Tibial nerve (tissue), 4 donors: Measurements from ENCODE around the gene ZNF680. TPM values are rescaled to one million over a fixed set of nuclear protein-coding genes. Genes with fewer than 3 reads are reported as not detected.
"Not testable (repeated sequence)": the region's sequence is repeated elsewhere in the genome, so short reads cannot be mapped to it uniquely, and the experiment has no call there.

Experiments used
- DNase-seq, 2 donors: peaks; one replicate each; pipeline ENCODE4 v3.0.0-alpha.2; 2019; ENCODE audit warnings: low spot score in 2 of 2
- H3K27ac ChIP-seq, 4 donors: fragments of 200-600 bp; sonication (generic) in 3 of 4; one replicate each; pipeline ENCODE4 v1.5.1; 2017 to 2019; ENCODE audit warnings: mild to moderate bottlenecking in 1 of 4
- H3K27me3 ChIP-seq, 2 donors: fragments of 200-600 bp; sonication (generic) in 1 of 2; one replicate each; pipeline versions ENCODE4 v1.5.1 to v1.6.0; 2017 to 2019
- H3K36me3 ChIP-seq, 3 donors: fragments of 200-600 bp; sonication (generic); one replicate each; pipeline ENCODE4 v1.5.1; 2018 to 2019
- H3K4me1 ChIP-seq, 4 donors: fragments of 200-600 bp; sonication (generic) in 3 of 4; one replicate each; pipeline ENCODE4 v1.5.1; 2017 to 2019
- H3K4me3 ChIP-seq, 4 donors: fragments of 200-600 bp; sonication (generic) in 3 of 4; one replicate each; pipeline ENCODE4 v1.5.1; 2017 to 2019; ENCODE audit warnings: mild to moderate bottlenecking in 1 of 4, moderate library complexity in 1 of 4
- H3K9me3 ChIP-seq, 4 donors: fragments of 200-600 bp; sonication (generic) in 3 of 4; one replicate each; pipeline ENCODE4 v1.5.1; 2017 to 2019
- CTCF ChIP-seq, 5 experiments: fragments of 200-600 bp in 3 of 5; fragments of 450-650 bp in 2 of 5; sonication (generic) in 3 of 5; IDR thresholded peaks; one replicate each; pipeline ENCODE4 v1.5.1; 2016 to 2019; ENCODE audit warnings: antibody characterized with exemption in 5 of 5, mild to moderate bottlenecking in 3 of 5, moderate library complexity in 2 of 5
- EP300 ChIP-seq, 2 donors: sonication (generic); formaldehyde crosslinking; IDR thresholded peaks; one replicate each; pipeline ENCODE4 v1.6.1; 2017; ENCODE audit warnings: antibody characterized with exemption in 2 of 2, mild to moderate bottlenecking in 1 of 2
- POLR2A ChIP-seq, 2 donors: fragments of 450-650 bp; IDR thresholded peaks; one replicate each; pipeline ENCODE4 v1.6.1; 2017; ENCODE audit warnings: antibody characterized with exemption in 2 of 2, mild to moderate bottlenecking in 2 of 2, moderate library complexity in 2 of 2
- WGBS, 2 donors: methylation state at CpG; one replicate each; pipeline ENCODE4 v1.1.5; 2018; 5-methylcytosine and 5-hydroxymethylcytosine counted together
- total RNA-seq, 4 donors: library from RNA; depleted of rRNA; stranded (reverse); fragments of >200 nt; gene quantifications; one replicate each; pipeline ENCODE4 v1.1.0, GENCODE V29; 2016

The ZNF680 gene
- total RNA-seq, 4 donors from 2014 or later = 13.8 to 26.4 (median 19.5) TPM

GRCh38 chr7:64590971-64591370 lies 28.1 kb upstream of the ZNF680 start:
- no peak overlapping the region for H3K4me3 ChIP-seq
- H3K4me1 ChIP-seq = no peaks in the 10 kb centered on the region
- 89 to 92% methylated on average over 5 of the region's 5 CpGs for WGBS, 2 donors
- DNase-seq = no peak
- no peaks in the 10 kb centered on the region for H3K36me3 ChIP-seq
- peaks cover 0 to 12% (median 0%) of the 10 kb centered on the region in 4 donors for H3K9me3 ChIP-seq
- H3K27ac ChIP-seq = no peak overlapping the region
- TF ChIP-seq POLR2A (IDR thresholded peaks at IDR 0.05) (no peak), EP300 (IDR thresholded peaks at IDR 0.05) (no peak), CTCF (IDR thresholded peaks at IDR 0.05) (no peak)
- no peaks in the 10 kb centered on the region for H3K27me3 ChIP-seq

- H3K9me3 ChIP-seq = peaks cover 0 to 4% (median 0%) of the 10 kb centered on the region in 4 donors
- no peaks in the 10 kb centered on the region for H3K36me3 ChIP-seq
- no peak for DNase-seq
- 91% methylated on average over 27 to 38 of the region's 38 CpGs for WGBS, 2 donors
- no peaks in the 10 kb centered on the region for H3K4me1 ChIP-seq
- peak overlapping the region in 1 of 4 donors; percentile 42 for H3K27ac ChIP-seq
- TF ChIP-seq EP300 (IDR thresholded peaks at IDR 0.05) (no peak), CTCF (IDR thresholded peaks at IDR 0.05) (no peak), POLR2A (IDR thresholded peaks at IDR 0.05) (no peak)
- no peaks in the 10 kb centered on the region for H3K27me3 ChIP-seq
- H3K4me3 ChIP-seq = no peak overlapping the region
Measured at GRCh38 chr7:64581926-64582894, 19.3 kb upstream of the ZNF680 start.

- WGBS, 2 donors = 63 to 65% methylated on average over 2 of the region's 2 CpGs
- no peak for TF ChIP-seq POLR2A (IDR thresholded peaks at IDR 0.05)
- H3K27ac ChIP-seq = no peak overlapping the region
- H3K9me3 ChIP-seq = peaks cover 0 to 4% (median 0%) of the 10 kb centered on the region in 4 donors
- H3K4me1 ChIP-seq = no peaks in the 10 kb centered on the region
- H3K36me3 ChIP-seq = no peaks in the 10 kb centered on the region
- H3K27me3 ChIP-seq = no peaks in the 10 kb centered on the region
- H3K4me3 ChIP-seq = no peak overlapping the region
- DNase-seq = no peak
Measured at GRCh38 chr7:64581391-64581790, 18.5 kb upstream of the ZNF680 start.

- Histone ChIP-seq H3K36me3 (no peaks in the 10 kb centered on the region), H3K4me3 (peak overlapping the region in 1 of 4 donors; percentile 39), H3K27ac (no peak overlapping the region), H3K27me3 (peaks cover 0 to 7% of the 10 kb centered on the region in 2 donors), H3K9me3 (peaks cover 0 to 4% (median 0%) of the 10 kb centered on the region in 4 donors), H3K4me1 (peaks cover 0 to 10% (median 0%) of the 10 kb centered on the region in 4 donors)
- no peak for TF ChIP-seq POLR2A (IDR thresholded peaks at IDR 0.05)
- TF ChIP-seq EP300 (IDR thresholded peaks at IDR 0.05) = no peak
- no peak for TF ChIP-seq CTCF (IDR thresholded peaks at IDR 0.05)
- WGBS, 2 donors = 18 to 63% methylated on average over 14 to 20 of the region's 20 CpGs
- DNase-seq = no peak
Measured at GRCh38 chr7:64574540-64575099, 11.7 kb upstream of the ZNF680 start.

- 6 to 12% methylated on average over 16 to 20 of the region's 30 CpGs for WGBS, 2 donors
- not testable (repeated sequence) for H3K27ac ChIP-seq
Measured at GRCh38 chr7:64570284-64570605, 7.4 kb upstream of the ZNF680 start.

More at GRCh38 chr7:64570284-64570605, 7.4 kb upstream of the ZNF680 start:
- Histone ChIP-seq H3K4me3 (peak overlapping the region; percentile 24 to 54 (median 44)), H3K4me1 (peaks cover 0 to 15% (median 0%) of the 10 kb centered on the region in 4 donors)
- not testable (repeated sequence) for H3K27me3 ChIP-seq, H3K36me3 ChIP-seq, H3K9me3 ChIP-seq, DNase-seq
